Neural cell (in vitro differentiated cells): ENCODE results near the gene C12orf42. TPM values are rescaled to one million over a fixed set of nuclear protein-coding genes. Genes with fewer than 3 reads are reported as not detected.

Source experiments
- H2AFZ ChIP-seq: fragments of 200-600, 300-800 bp; sonication (generic), shearing (Covaris generic); 2 replicates; pipeline ENCODE4 v1.6.0; 2014; ENCODE audit warnings: low read depth, mild to moderate bottlenecking, antibody characterized with exemption, low read length, moderate library complexity
- H3F3A ChIP-seq: fragments of 200-600 bp; shearing (Covaris generic); 2 replicates; pipeline ENCODE4 v1.6.1; 2016; ENCODE audit warnings: mild to moderate bottlenecking, moderate library complexity, mixed read lengths, antibody characterized with exemption, low read length; ENCODE audit not compliant: insufficient read depth, poor library complexity, severe bottlenecking
- H3K27ac ChIP-seq: fragments of 200-600, 300-800 bp; sonication (generic), shearing (Covaris generic); 2 replicates; pipeline ENCODE4 v1.5.1; 2014; ENCODE audit warnings: mild to moderate bottlenecking, low read length, moderate library complexity
- H3K27me3 ChIP-seq: fragments of 300-800, 200-600 bp; sonication (generic), shearing (Covaris generic); 2 replicates; pipeline ENCODE4 v1.6.0; 2014; ENCODE audit warnings: mild to moderate bottlenecking, low read depth, low read length, moderate library complexity; ENCODE audit not compliant: insufficient read depth
- H3K36me3 ChIP-seq: fragments of 300-800, 200-600 bp; sonication (generic), shearing (Covaris generic); 2 replicates; pipeline ENCODE4 v1.5.1; 2014; ENCODE audit warnings: mild to moderate bottlenecking, antibody characterized with exemption, low read length, moderate library complexity; ENCODE audit not compliant: insufficient read depth
- H3K4me2 ChIP-seq: fragments of 300-800, 200-600 bp; sonication (generic), shearing (Covaris generic); 2 replicates; pipeline ENCODE4 v1.6.0; 2014; ENCODE audit warnings: mild to moderate bottlenecking, low read length
- H3K4me3 ChIP-seq: fragments of 300-800, 200-600 bp; sonication (generic), shearing (Covaris generic); 2 replicates; pipeline ENCODE4 v1.5.1; 2014; ENCODE audit warnings: mild to moderate bottlenecking, low read length, moderate library complexity
- H3K79me2 ChIP-seq: fragments of 200-600 bp; shearing (Covaris generic); replicated peaks from 2 replicates; pipeline ENCODE4 v1.6.0; 2014; ENCODE audit warnings: mild to moderate bottlenecking, low read length, moderate library complexity; ENCODE audit not compliant: insufficient read depth
- H3K9ac ChIP-seq: fragments of 300-800, 200-600 bp; sonication (generic), shearing (Covaris generic); 2 replicates; pipeline ENCODE4 v1.6.1; 2016; ENCODE audit warnings: mild to moderate bottlenecking, low read length, mixed read lengths
- H3K9me2 ChIP-seq: fragments of 200-600 bp; shearing (Covaris generic); 2 replicates; pipeline ENCODE4 v1.6.1; 2016; ENCODE audit warnings: mild to moderate bottlenecking, low read length, mixed read lengths; ENCODE audit not compliant: insufficient read depth
- H3K9me3 ChIP-seq: fragments of 200-600, 300-800 bp; sonication (generic), shearing (Covaris generic); 2 replicates; pipeline ENCODE4 v1.6.1; 2016; ENCODE audit warnings: mild to moderate bottlenecking, mixed run types, low read length, moderate library complexity, mixed read lengths
- H4K20me1 ChIP-seq: fragments of 200-600 bp; shearing (Covaris generic); 2 replicates; pipeline ENCODE4 v1.6.1; 2016; ENCODE audit warnings: mild to moderate bottlenecking, mixed run types; ENCODE audit not compliant: insufficient read depth
- CTCF ChIP-seq: fragments of 450-650 bp; IDR thresholded peaks from 2 replicates; pipeline ENCODE4 v1.5.1; 2014; ENCODE audit warnings: antibody characterized with exemption, mild to moderate bottlenecking, moderate library complexity; ENCODE audit not compliant: poor library complexity, severe bottlenecking
- EP300 ChIP-seq: fragments of 450-650 bp; conservative IDR thresholded peaks from 2 replicates; pipeline ENCODE4 v1.6.1; 2014; ENCODE audit warnings: antibody characterized with exemption, mild to moderate bottlenecking, moderate library complexity; ENCODE audit not compliant: poor library complexity, severe bottlenecking
- EZH2 ChIP-seq: fragments of 200-600, 300-800 bp; shearing (Covaris generic), sonication (generic); IDR thresholded peaks from 2 replicates; pipeline ENCODE4 v1.6.1; 2014; ENCODE audit warnings: antibody characterized with exemption, low read length, borderline replicate concordance, mild to moderate bottlenecking; ENCODE audit not compliant: insufficient read depth, poor library complexity, severe bottlenecking
- MXI1 ChIP-seq: fragments of 450-650 bp; conservative IDR thresholded peaks from 2 replicates; pipeline ENCODE4 v1.6.1; 2014; ENCODE audit warnings: antibody characterized with exemption, mild to moderate bottlenecking; ENCODE audit not compliant: poor library complexity, severe bottlenecking
- POLR2AphosphoS5 ChIP-seq: IDR thresholded peaks from 2 replicates; pipeline ENCODE4 v1.6.1; 2012
- RAD21 ChIP-seq: fragments of 450-650 bp; conservative IDR thresholded peaks from 2 replicates; pipeline ENCODE4 v1.6.1; 2014; ENCODE audit warnings: antibody characterized with exemption, mild to moderate bottlenecking, moderate library complexity
- REST ChIP-seq: IDR thresholded peaks from 2 replicates; pipeline ENCODE4 v1.6.1; 2012; ENCODE audit warnings: borderline replicate concordance
- SMC3 ChIP-seq: fragments of 450-650 bp; conservative IDR thresholded peaks from 2 replicates; pipeline ENCODE4 v1.6.1; 2014; ENCODE audit warnings: antibody characterized with exemption, mild to moderate bottlenecking, moderate library complexity; ENCODE audit not compliant: poor library complexity
- TAF1 ChIP-seq: IDR thresholded peaks from 2 replicates; pipeline ENCODE4 v1.6.1; 2012; ENCODE audit warnings: low read depth
- polyA plus RNA-seq: library from polyadenylated mRNA; depleted of rRNA; stranded (reverse); fragments of >200 nt; gene quantifications from 2 replicates; pipeline ENCODE4 v1.2.3, GENCODE V29; 2014

C12orf42 gene
- polyA plus RNA-seq, 1 donor from 2014 or later = 0.54 TPM

GRCh38 chr12:103499571-103499970 lies 3.8 kb upstream of the C12orf42 start:
- no peak for TF ChIP-seq POLR2AphosphoS5
- TF ChIP-seq EP300 = no peak
- no peak for TF ChIP-seq REST
- no peak for TF ChIP-seq TAF1
- no peak for TF ChIP-seq MXI1
- TF ChIP-seq RAD21 = no peak
- TF ChIP-seq CTCF = no peak
- no peak for TF ChIP-seq SMC3
- no peak for TF ChIP-seq EZH2
- Histone ChIP-seq H3K9me3 (no peaks in the 10 kb centered on the region), H3K9me2 (no peaks in the 10 kb centered on the region), H2AFZ (no peak overlapping the region), H3K9ac (no peak overlapping the region), H3K79me2 (no peaks in the 10 kb centered on the region), H3F3A (no peaks in the 10 kb centered on the region), H3K27me3 (no peaks in the 10 kb centered on the region), H4K20me1 (no peaks in the 10 kb centered on the region), H3K27ac (no peak overlapping the region), H3K36me3 (no peaks in the 10 kb centered on the region), H3K4me2 (no peak overlapping the region), H3K4me3 (no peak overlapping the region)

GRCh38 chr12:103498990-103499389 lies 3.2 kb upstream of the C12orf42 start:
- Histone ChIP-seq H4K20me1 (no peaks in the 10 kb centered on the region), H3K27me3 (no peaks in the 10 kb centered on the region), H3K79me2 (no peaks in the 10 kb centered on the region), H2AFZ (no peak overlapping the region), H3K9ac (no peak overlapping the region), H3K4me2 (no peak overlapping the region), H3K9me2 (no peaks in the 10 kb centered on the region), H3K36me3 (no peaks in the 10 kb centered on the region), H3K9me3 (no peaks in the 10 kb centered on the region), H3F3A (no peaks in the 10 kb centered on the region), H3K27ac (no peak overlapping the region), H3K4me3 (no peak overlapping the region)
- no peak for TF ChIP-seq REST
